22Rv1 (cell line): Measurements from ENCODE around the gene PNLDC1.

Source experiments
- CTCF ChIP-seq: fragments of 450-650 bp; IDR thresholded peaks from 2 replicates; pipeline ENCODE4 v1.5.1; 2017; ENCODE audit warnings: mild to moderate bottlenecking
- ZFX ChIP-seq: fragments of 450-650 bp; IDR thresholded peaks from 2 replicates; pipeline ENCODE4 v1.6.1; 2017; ENCODE audit warnings: antibody characterized with exemption, borderline replicate concordance

DNA sequence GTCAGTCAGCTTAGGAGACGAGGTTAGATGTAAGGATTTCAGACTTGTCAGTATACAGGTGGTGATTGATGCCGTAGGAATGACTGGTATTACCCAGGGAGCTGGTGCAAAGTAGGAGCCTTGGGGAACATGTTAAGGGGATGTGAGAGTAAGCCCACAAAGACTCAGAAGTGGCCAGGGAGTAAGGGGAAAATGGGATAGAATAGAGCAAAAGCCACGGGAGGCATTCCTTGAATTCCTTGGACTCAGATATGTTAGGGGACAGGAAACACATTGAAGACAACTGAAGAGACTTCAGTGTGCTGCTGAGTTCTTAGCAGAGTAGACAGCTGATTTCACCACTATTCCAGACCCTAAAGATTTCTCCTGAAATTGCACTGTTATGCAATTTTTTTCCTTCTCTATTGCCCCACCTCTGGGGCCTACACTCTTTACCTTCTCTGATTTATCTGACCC is 39.4 kb upstream of the PNLDC1 start:
- TF ChIP-seq CTCF = no peak
- TF ChIP-seq ZFX = no peak
